OCI-LY3 (cell line): Measurements from ENCODE around the gene GMEB2.

Source experiments
- CTCF ChIP-seq: fragments of 200-600, 300-600 bp; sonication (generic); IDR thresholded peaks from 2 replicates; pipeline ENCODE4 v1.5.1; 2014; ENCODE audit warnings: antibody characterized with exemption, low read length, low read depth
- EZH2phosphoT487 ChIP-seq: fragments of 200-600 bp; shearing (Covaris generic); IDR thresholded peaks from 2 replicates; pipeline ENCODE4 v1.6.1; 2018; ENCODE audit warnings: antibody characterized with exemption, mixed run types, low read depth

DNA sequence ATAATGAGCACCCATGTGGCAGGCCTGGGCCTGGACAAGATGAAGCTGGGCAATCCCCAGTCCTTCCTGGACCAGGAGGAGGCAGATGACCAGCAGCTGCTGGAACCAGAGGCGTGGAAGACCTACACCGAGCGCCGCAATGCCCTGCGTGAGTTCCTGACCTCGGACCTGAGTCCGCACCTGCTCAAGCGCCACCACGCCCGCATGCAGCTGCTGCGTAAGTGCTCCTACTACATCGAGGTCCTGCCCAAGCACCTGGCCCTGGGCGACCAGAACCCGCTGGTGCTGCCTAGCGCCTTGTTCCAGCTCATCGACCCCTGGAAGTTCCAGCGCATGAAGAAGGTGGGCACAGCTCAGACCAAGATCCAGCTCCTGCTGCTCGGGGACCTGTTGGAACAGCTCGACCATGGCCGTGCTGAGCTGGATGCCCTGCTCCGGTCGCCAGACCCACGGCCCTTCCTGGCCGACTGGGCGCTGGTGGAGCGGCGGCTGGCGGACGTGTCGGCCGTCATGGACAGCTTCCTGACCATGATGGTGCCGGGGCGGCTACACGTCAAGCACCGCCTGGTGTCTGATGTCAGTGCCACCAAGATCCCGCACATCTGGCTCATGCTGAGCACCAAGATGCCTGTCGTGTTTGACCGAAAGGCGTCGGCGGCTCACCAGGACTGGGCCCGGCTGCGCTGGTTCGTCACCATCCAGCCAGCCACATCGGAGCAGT, 71.1 kb downstream of the GMEB2 start:
- no peak for TF ChIP-seq CTCF
- no peak for TF ChIP-seq EZH2phosphoT487
